GM12878 (cell line): ENCODE data around the gene PTGFRN. TPM values are rescaled to one million over a fixed set of nuclear protein-coding genes. Genes with fewer than 3 reads are reported as not detected.
A peak's percentile ranks its signal among the peaks of the same experiment; 100 is the strongest.

Experiments used
- ATAC-seq: fragments of 200-7000 bp; cut with Tn5 transposase; 3 replicates; pipeline ENCODE4 v1.9.1; 2020; ENCODE audit warnings: mild to moderate bottlenecking, moderate library complexity
- BruUV-seq: library from RNA; stranded (reverse); fragments of 400-500 nt; replicated peaks from 2 replicates; lab custom pipeline; 2021; lab: Mats Ljungman, UMichigan
- CTCF ChIA-PET: fragments of 300-600 bp; sonication (Branson Sonifier 250); formaldehyde crosslinking; extraction: SDS; loops from one replicate; lab custom pipeline; 2021; ENCODE audit warnings: inconsistent platforms; lab: Yijun Ruan, JAX
- POLR2A ChIA-PET: fragments of 350-600 bp; formaldehyde crosslinking; extraction: SDS; loops from one replicate; lab custom pipeline; 2021; ENCODE audit warnings: inconsistent platforms; lab: Charles Lee
- RAD21 ChIA-PET: fragments of 300-600 bp; sonication (Branson Sonifier 250); formaldehyde crosslinking; loops from one replicate; lab custom pipeline; 2023; ENCODE audit warnings: antibody characterized with exemption; ENCODE audit not compliant: unreplicated experiment; lab: Charles Lee
- SMC1A ChIA-PET: fragments of 300-600 bp; sonication (Branson Sonifier 250); formaldehyde crosslinking; loops from one replicate; lab custom pipeline; 2023; ENCODE audit not compliant: unreplicated experiment, uncharacterized antibody; lab: Charles Lee
- DNase-seq: peaks from one replicate; pipeline ENCODE4 v3.0.0-alpha.2; 2011; ENCODE audit warnings: low read depth, low spot score
- FAIRE-seq: peaks from 3 replicates; lab custom pipeline; 2011; peaks lifted over from hg19 to GRCh38; lab: Jason Lieb, UNC
- H2AFZ ChIP-seq: 2 replicates; pipeline ENCODE4 v1.6.0; 2011; ENCODE audit warnings: low read depth, low read length, control low read depth; ENCODE audit not compliant: control insufficient read depth
- H3K27ac ChIP-seq: 2 replicates; pipeline ENCODE4 v1.5.1; 2011; ENCODE audit warnings: control low read depth; ENCODE audit not compliant: control insufficient read depth, insufficient read depth
- H3K27me3 ChIP-seq, 2 experiments: replicated peaks in 1 of 2; 2 replicates each; pipeline versions ENCODE4 v1.6.0 to v1.6.1; 2011; ENCODE audit warnings: low read length in 1 of 2; ENCODE audit not compliant: control insufficient read depth in 2 of 2, insufficient read depth in 2 of 2
- H3K36me3 ChIP-seq, 2 experiments: 2 replicates each; pipeline ENCODE4 v1.5.1; 2011; ENCODE audit warnings: low read length in 1 of 2; ENCODE audit not compliant: control insufficient read depth in 2 of 2, insufficient read depth in 2 of 2
- H3K4me1 ChIP-seq: 2 replicates; pipeline ENCODE4 v1.6.1; 2011; ENCODE audit warnings: mild to moderate bottlenecking, low read length, moderate library complexity, mixed read lengths; ENCODE audit not compliant: control insufficient read depth, insufficient read depth
- H3K4me2 ChIP-seq: 2 replicates; pipeline ENCODE4 v1.6.0; 2011; ENCODE audit warnings: control low read depth; ENCODE audit not compliant: control insufficient read depth, insufficient read depth
- H3K4me3 ChIP-seq: fragments of 200-600 bp; sonication (generic); 2 replicates; pipeline ENCODE4 v1.5.1; 2016
- H3K79me2 ChIP-seq: 2 replicates; pipeline ENCODE4 v1.6.0; 2011; ENCODE audit warnings: low read length; ENCODE audit not compliant: control insufficient read depth, insufficient read depth
- H3K9ac ChIP-seq: 2 replicates; pipeline ENCODE4 v1.8.0; 2011; ENCODE audit warnings: low read length, control low read depth, mixed read lengths; ENCODE audit not compliant: control insufficient read depth, insufficient read depth
- H3K9me3 ChIP-seq: replicated peaks from 3 replicates; pipeline ENCODE4 v1.5.1; 2011; ENCODE audit warnings: mild to moderate bottlenecking, low read length; ENCODE audit not compliant: control insufficient read depth, insufficient read depth
- H4K20me1 ChIP-seq: 2 replicates; pipeline ENCODE4 v1.6.0; 2011; ENCODE audit not compliant: control insufficient read depth, insufficient read depth
- BMI1 ChIP-seq: fragments of 450-650 bp; IDR thresholded peaks from 2 replicates; pipeline ENCODE4 v1.6.1; 2016; ENCODE audit warnings: mild to moderate bottlenecking, moderate library complexity, borderline replicate concordance
- CREB1 ChIP-seq: IDR thresholded peaks from 2 replicates; pipeline ENCODE4 v1.6.1; 2012; ENCODE audit warnings: low read depth, mild to moderate bottlenecking, inconsistent platforms
- CREM ChIP-seq: IDR thresholded peaks from 2 replicates; pipeline ENCODE4 v1.6.1; 2014; ENCODE audit warnings: antibody characterized with exemption, low read depth
- GATAD2B ChIP-seq: fragments of 450-650 bp; conservative IDR thresholded peaks from 2 replicates; pipeline ENCODE4 v1.6.1; 2017; ENCODE audit warnings: low read depth, mild to moderate bottlenecking, moderate library complexity
- MXI1 ChIP-seq: fragments of 150-350 bp; IDR thresholded peaks from 2 replicates; pipeline ENCODE4 v1.6.1; 2011; ENCODE audit warnings: low read depth, mild to moderate bottlenecking, inconsistent platforms, low read length, improper control_type of control experiment
- NFYB ChIP-seq: IDR thresholded peaks from 2 replicates; pipeline ENCODE4 v1.6.1; 2011; ENCODE audit warnings: low read depth, mild to moderate bottlenecking, low read length, improper control_type of control experiment, moderate library complexity; ENCODE audit not compliant: insufficient read depth
- NR2F1 ChIP-seq: fragments of 450-650 bp; conservative IDR thresholded peaks from 2 replicates; pipeline ENCODE4 v1.6.1; 2017; ENCODE audit warnings: mild to moderate bottlenecking
- POLR2AphosphoS2 ChIP-seq: IDR thresholded peaks from 2 replicates; pipeline ENCODE4 v1.6.1; 2011; ENCODE audit warnings: low read depth, mild to moderate bottlenecking, low read length, improper control_type of control experiment, moderate library complexity
- RELA ChIP-seq: fragments of 450-650 bp; IDR thresholded peaks from 2 replicates; pipeline ENCODE4 v1.8.0; 2014; ENCODE audit warnings: borderline replicate concordance; ENCODE audit not compliant: partially characterized antibody
- STAT3 ChIP-seq: IDR thresholded peaks from 2 replicates; pipeline ENCODE4 v1.6.1; 2011; ENCODE audit warnings: low read depth, low read length, improper control_type of control experiment
- SUPT20H ChIP-seq: IDR thresholded peaks from 2 replicates; pipeline ENCODE4 v1.6.1; 2011; ENCODE audit warnings: low read depth, mild to moderate bottlenecking, low read length, moderate library complexity, borderline replicate concordance; ENCODE audit not compliant: control insufficient read depth
- ZBED1 ChIP-seq: IDR thresholded peaks from 2 replicates; pipeline ENCODE4 v1.6.1; 2016; ENCODE audit warnings: borderline replicate concordance
- ZBTB40 ChIP-seq: fragments of 450-650 bp; IDR thresholded peaks from 2 replicates; pipeline ENCODE4 v1.6.1; 2016; ENCODE audit warnings: mild to moderate bottlenecking, moderate library complexity, borderline replicate concordance
- ZNF24 ChIP-seq: fragments of 450-650 bp; IDR thresholded peaks from 2 replicates; pipeline ENCODE4 v1.6.1; 2017; ENCODE audit warnings: antibody characterized with exemption, mild to moderate bottlenecking
- WGBS: methylation state at CpG from one replicate; pipeline ENCODE4 v1.1.6; 2016; ENCODE audit warnings: low lambda C conversion rate; ENCODE audit not compliant: insufficient replicate concordance, insufficient coverage; ENCODE audit errors: missing lambda C conversion rate; 5-methylcytosine and 5-hydroxymethylcytosine counted together
- in situ Hi-C: fragments of 300-500 bp; cut with MboI; formaldehyde crosslinking; loops from 9 replicates; pipeline ENCODE4 v1.14.3; 2018; ENCODE audit warnings: mixed read lengths
- intact Hi-C: fragments of 100-400 bp; cut with micrococcal nuclease; formaldehyde crosslinking; loops from one replicate; pipeline ENCODE4 v1.14.2; 2022; ENCODE audit not compliant: unreplicated experiment
- polyA plus RNA-seq, 11 experiments: library from polyadenylated mRNA; depleted of rRNA in 4 of 11; unstranded in 6 of 11; stranded (reverse) in 5 of 11; fragments of >200 nt; fragmentation: Nextera tagmentation in 4 of 11; fragmentation: Illumina TruSeq in 1 of 11; extraction: Ambion mirVana in 4 of 11; extraction: Trizol in 1 of 11; gene quantifications; 1 replicate in 1 of 11; 2 replicates in 10 of 11; pipeline versions ENCODE4 v1.2.1 to v1.2.3, GENCODE V29; 2011 to 2016; ENCODE audit warnings: inconsistent platforms in 2 of 11, missing spikeins in 2 of 11, low read depth in 1 of 11
- total RNA-seq, 4 experiments: library from RNA; depleted of rRNA in 3 of 4; stranded (reverse); fragments of >200 nt in 3 of 4; fragmentation: Illumina TruSeq in 1 of 4; extraction: Trizol in 1 of 4; gene quantifications; 2 replicates each; pipeline versions ENCODE4 v1.2.1 to v1.2.3, GENCODE V29; 2013 to 2021
- TF ChIP-seq, protein P1 (sequence below): fragments of 450-650 bp; IDR thresholded peaks from 2 replicates; pipeline ENCODE4 v1.6.1; 2016; ENCODE audit warnings: mild to moderate bottlenecking

Gene PTGFRN
- total and polyA plus RNA-seq, 10 of the 15 experiments (the other 5 are each of a cell fraction or from before 2014, with no cell fraction given) = 2.7 to 8.3 (median 5.1) TPM

GRCh38 chr1:117008656-117009055, 98.9 kb downstream of the PTGFRN start:
- CTCF ChIA-PET = interaction anchor here (1.0 to 1.4 kb wide), 4 partner anchors 8 to 178 kb away, joined by 3 to 7 read pairs (median 3); partner anchors contain the start of gene CD101

More at GRCh38 chr1:117008656-117009055, 98.9 kb downstream of the PTGFRN start:
- SMC1A ChIA-PET = interaction anchor here (0.8 to 1.4 kb wide), 9 partner anchors 8 to 281 kb away, joined by 3 to 6 read pairs (median 3); no protein-coding TSS in a partner anchor
- DNase-seq (no peak), FAIRE-seq (no peak), ATAC-seq (peak; percentile 45; the same call in 2 of the 3 replicates)
- Histone ChIP-seq H3K27me3 (no peaks in the 10 kb centered on the region), H3K27ac (no peak overlapping the region), H3K9ac (no peak overlapping the region), H3K79me2 (no peaks in the 10 kb centered on the region), H3K4me1 (no peaks in the 10 kb centered on the region), H3K4me2 (no peak overlapping the region), H4K20me1 (no peaks in the 10 kb centered on the region), H3K36me3 (no peaks in the 10 kb centered on the region), H3K9me3 (no peaks in the 10 kb centered on the region), H2AFZ (no peak overlapping the region), H3K4me3 (no peak overlapping the region)
- POLR2A ChIA-PET = no interaction called here
- TF ChIP-seq, protein P1, sequence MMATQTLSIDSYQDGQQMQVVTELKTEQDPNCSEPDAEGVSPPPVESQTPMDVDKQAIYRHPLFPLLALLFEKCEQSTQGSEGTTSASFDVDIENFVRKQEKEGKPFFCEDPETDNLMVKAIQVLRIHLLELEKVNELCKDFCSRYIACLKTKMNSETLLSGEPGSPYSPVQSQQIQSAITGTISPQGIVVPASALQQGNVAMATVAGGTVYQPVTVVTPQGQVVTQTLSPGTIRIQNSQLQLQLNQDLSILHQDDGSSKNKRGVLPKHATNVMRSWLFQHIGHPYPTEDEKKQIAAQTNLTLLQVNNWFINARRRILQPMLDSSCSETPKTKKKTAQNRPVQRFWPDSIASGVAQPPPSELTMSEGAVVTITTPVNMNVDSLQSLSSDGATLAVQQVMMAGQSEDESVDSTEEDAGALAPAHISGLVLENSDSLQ = no peak
- TF ChIP-seq CREM (no peak), NFYB (no peak), RELA (no peak), ZBED1 (no peak), POLR2AphosphoS2 (no peak), BMI1 (no peak), SUPT20H (no peak), STAT3 (no peak), CREB1 (no peak), GATAD2B (no peak), MXI1 (no peak), NR2F1 (no peak), ZBTB40 (no peak), ZNF24 (no peak)
- no TSS peak for BruUV-seq
- in situ Hi-C loops = no loop called here
- RAD21 ChIA-PET = interaction anchor here (0.8 to 2.5 kb wide), 3 partner anchors 43 to 271 kb away, joined by 3 to 6 read pairs (median 3); no protein-coding TSS in a partner anchor
- WGBS = 92% methylated on average over 2 of the region's 2 CpGs
- intact Hi-C loops = no loop called here
